Activated naive CD8-positive, alpha-beta T cell treated with anti-CD3 and anti-CD28 coated beads for 36 hours (primary cell): ENCODE measurements around the gene TSPY4. TPM values are rescaled to one million over a fixed set of nuclear protein-coding genes. Genes with fewer than 3 reads are reported as not detected.
"Not testable (repeated sequence)": the region's sequence is repeated elsewhere in the genome, so short reads cannot be mapped to it uniquely, and the experiment has no call there.

ENCODE experiments used
- DNase-seq: peaks from one replicate; pipeline ENCODE4 v3.0.0; 2021
- H3K27ac Mint-ChIP-seq: one replicate; pipeline ENCODE4 v1.8.0; 2022; ENCODE audit warnings: mild to moderate bottlenecking, moderate library complexity, mixed read lengths
- H3K27me3 Mint-ChIP-seq: one replicate; pipeline ENCODE4 v1.8.0; 2022; ENCODE audit warnings: mild to moderate bottlenecking, mixed read lengths
- H3K36me3 Mint-ChIP-seq: one replicate; pipeline ENCODE4 v1.8.0; 2021; ENCODE audit warnings: mild to moderate bottlenecking, mixed read lengths
- H3K4me1 Mint-ChIP-seq: one replicate; pipeline ENCODE4 v1.8.0; 2021; ENCODE audit warnings: mixed read lengths
- H3K4me3 Mint-ChIP-seq: one replicate; pipeline ENCODE4 v1.8.0; 2022; ENCODE audit warnings: mild to moderate bottlenecking, moderate library complexity, mixed read lengths
- H3K9me3 Mint-ChIP-seq: one replicate; pipeline ENCODE4 v1.8.0; 2022; ENCODE audit warnings: mixed read lengths
- total RNA-seq, 2 experiments: library from RNA; stranded (reverse); gene quantifications; one replicate each; pipeline ENCODE4 v1.2.3, GENCODE V29; 2021

The TSPY4 gene, protein sequence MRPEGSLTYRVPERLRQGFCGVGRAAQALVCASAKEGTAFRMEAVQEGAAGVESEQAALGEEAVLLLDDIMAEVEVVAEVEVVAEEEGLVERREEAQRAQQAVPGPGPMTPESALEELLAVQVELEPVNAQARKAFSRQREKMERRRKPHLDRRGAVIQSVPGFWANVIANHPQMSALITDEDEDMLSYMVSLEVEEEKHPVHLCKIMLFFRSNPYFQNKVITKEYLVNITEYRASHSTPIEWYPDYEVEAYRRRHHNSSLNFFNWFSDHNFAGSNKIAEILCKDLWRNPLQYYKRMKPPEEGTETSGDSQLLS
- total RNA-seq = not detected

GRCh38 chrY:9337164-9337563, at the start of gene TSPY4:
Gene TSPY4, plus strand, starts transcription at chrY:9337464. Its CDS starts 46 bp downstream, at chrY:9337510.
- H3K27ac Mint-ChIP-seq, H3K4me3 Mint-ChIP-seq, H3K36me3 Mint-ChIP-seq, DNase-seq, H3K27me3 Mint-ChIP-seq, H3K4me1 Mint-ChIP-seq, H3K9me3 Mint-ChIP-seq: not testable (repeated sequence)

GRCh38 chrY:9320996-9321395, 16.3 kb upstream of the TSPY4 start:
- Mint-ChIP-seq H3K27me3 (no peaks in the 10 kb centered on the region), H3K27ac (no peak overlapping the region), H3K36me3 (no peaks in the 10 kb centered on the region), H3K4me1 (no peaks in the 10 kb centered on the region), H3K9me3 (no peaks in the 10 kb centered on the region), H3K4me3 (no peak overlapping the region)
- no peak for DNase-seq

- DNase-seq, H3K4me1 Mint-ChIP-seq, H3K36me3 Mint-ChIP-seq, H3K27me3 Mint-ChIP-seq, H3K4me3 Mint-ChIP-seq, H3K27ac Mint-ChIP-seq, H3K9me3 Mint-ChIP-seq: not testable (repeated sequence)
These were observed 20.2 kb downstream of the TSPY4 start, which contains the start of gene TSPY8 for GRCh38 chrY:9357497-9357896. Gene TSPY8, plus strand, starts transcription at chrY:9357797. Its CDS starts 46 bp downstream, at chrY:9357843.

Other genes starting within 250 kb of the TSPY4 start
- not detected for gene TSPY8, start 20.3 kb downstream of the TSPY4 start, total RNA-seq
- gene TSPY3, start 61.0 kb downstream of the TSPY4 start, total RNA-seq = not detected
- not detected for gene TSPY1, start 129.5 kb downstream of the TSPY4 start, total RNA-seq
- gene TSPY9, start 149.8 kb downstream of the TSPY4 start, total RNA-seq = not detected
- gene TSPY10, start 190.4 kb downstream of the TSPY4 start, total RNA-seq = not detected